HepG2 (cell line): ENCODE results near the gene P3H3. TPM values are rescaled to one million over a fixed set of nuclear protein-coding genes. Genes with fewer than 3 reads are reported as not detected.
A peak's percentile ranks its signal among the peaks of the same experiment; 100 is the strongest.

Source experiments
- AGO2 ChIP-seq: fragments of 200-400 bp; formaldehyde crosslinking; optimal IDR thresholded peaks from 2 replicates; pipeline ENCODE3; 2017; ENCODE audit warnings: mild to moderate bottlenecking, low read depth, low read length, moderate library complexity
- ARID4A ChIP-seq: sonication (generic); formaldehyde crosslinking; IDR thresholded peaks from 2 replicates; pipeline ENCODE4 v1.5.0; 2020; ENCODE audit warnings: mild to moderate bottlenecking, missing genetic modification reagents, borderline replicate concordance
- ATF7 ChIP-seq, 2 experiments: fragments of 450-650 bp in 1 of 2; sonication (generic) in 1 of 2; formaldehyde crosslinking in 1 of 2; IDR thresholded peaks; 2 replicates each; pipeline versions ENCODE4 v1.4.0 to v1.6.1; 2016 to 2020; ENCODE audit warnings: antibody characterized with exemption in 1 of 2, mild to moderate bottlenecking in 1 of 2, missing genetic modification reagents in 1 of 2
- MLLT10 ChIP-seq: sonication (generic); formaldehyde crosslinking; IDR thresholded peaks from 2 replicates; pipeline ENCODE4 v1.4.0; 2020; ENCODE audit warnings: missing genetic modification reagents
- NCOA5 ChIP-seq: sonication (generic); formaldehyde crosslinking; IDR thresholded peaks from 2 replicates; pipeline ENCODE4 v1.4.0; 2020; ENCODE audit warnings: missing genetic modification reagents
- NR2F1 ChIP-seq, 2 experiments: fragments of 450-650 bp in 1 of 2; formaldehyde crosslinking in 1 of 2; IDR thresholded peaks; 2 replicates each; pipeline versions ENCODE4 v1.5.0 to v1.6.1; 2016 to 2020; ENCODE audit warnings: mild to moderate bottlenecking in 1 of 2, missing compliant biosample characterization in 1 of 2, missing genetic modification reagents in 1 of 2, moderate library complexity in 1 of 2
- POLR2A ChIP-seq, 2 experiments: IDR thresholded peaks; 2 replicates each; pipeline ENCODE4 v1.6.1; 2011; ENCODE audit warnings: low read depth in 2 of 2, low read length in 2 of 2, mild to moderate bottlenecking in 1 of 2, moderate library complexity in 1 of 2; ENCODE audit not compliant: insufficient read depth in 1 of 2
- RFX1 ChIP-seq: fragments of 450-650 bp; IDR thresholded peaks from 2 replicates; pipeline ENCODE4 v1.6.1; 2017
- RFXAP ChIP-seq: sonication (generic); formaldehyde crosslinking; IDR thresholded peaks from 2 replicates; pipeline ENCODE4 v1.4.0; 2020; ENCODE audit warnings: missing genetic modification reagents, borderline replicate concordance
- SALL1 ChIP-seq: sonication (generic); formaldehyde crosslinking; IDR thresholded peaks from 2 replicates; pipeline ENCODE4 v1.8.0; 2022; ENCODE audit warnings: mild to moderate bottlenecking, missing genetic modification reagents
- SNAPC2 ChIP-seq: sonication (generic); formaldehyde crosslinking; IDR thresholded peaks from 2 replicates; pipeline ENCODE4 v1.8.1; 2022; ENCODE audit warnings: mild to moderate bottlenecking, missing genetic modification reagents
- SRSF9 ChIP-seq: fragments of 200-400 bp; formaldehyde crosslinking; IDR thresholded peaks from 2 replicates; pipeline ENCODE4 v1.6.1; 2018; ENCODE audit warnings: borderline replicate concordance, mild to moderate bottlenecking, low read depth, low read length; ENCODE audit not compliant: insufficient read depth, poor library complexity, severe bottlenecking
- TEAD3 ChIP-seq: optimal IDR thresholded peaks from 2 replicates; pipeline ENCODE3; 2016; ENCODE audit warnings: borderline replicate concordance
- TMF1 ChIP-seq: sonication (generic); formaldehyde crosslinking; IDR thresholded peaks from 2 replicates; pipeline ENCODE4 v1.8.1; 2022; ENCODE audit warnings: low read depth, missing genetic modification reagents
- ZBTB8A ChIP-seq: sonication (generic); formaldehyde crosslinking; IDR thresholded peaks from 2 replicates; pipeline ENCODE4 v1.4.0; 2020; ENCODE audit warnings: mild to moderate bottlenecking, low read depth, missing genetic modification reagents, borderline replicate concordance
- ZFP90 ChIP-seq: sonication (generic); formaldehyde crosslinking; IDR thresholded peaks from 2 replicates; pipeline ENCODE4 v1.8.0; 2022; ENCODE audit warnings: missing genetic modification reagents, mild to moderate bottlenecking, inconsistent platforms, borderline replicate concordance
- ZKSCAN1 ChIP-seq: fragments of 150-350 bp; IDR thresholded peaks from 2 replicates; pipeline ENCODE4 v1.6.1; 2014; ENCODE audit warnings: low read length
- ZNF350 ChIP-seq: sonication (generic); formaldehyde crosslinking; IDR thresholded peaks from 2 replicates; pipeline ENCODE4 v1.4.0; 2020; ENCODE audit warnings: mild to moderate bottlenecking, low read depth, missing genetic modification reagents, borderline replicate concordance
- ZNF75D ChIP-seq: sonication (generic); formaldehyde crosslinking; IDR thresholded peaks from 2 replicates; pipeline ENCODE4 v1.8.1; 2023; ENCODE audit warnings: missing genetic modification reagents, mild to moderate bottlenecking, borderline replicate concordance
- ZNF772 ChIP-seq: sonication (generic); formaldehyde crosslinking; IDR thresholded peaks from 2 replicates; pipeline ENCODE4 v1.5.0; 2020; ENCODE audit warnings: mild to moderate bottlenecking, missing genetic modification reagents
- ZNF883 ChIP-seq: sonication (generic); formaldehyde crosslinking; IDR thresholded peaks from 2 replicates; pipeline ENCODE4 v1.5.1; 2020; ENCODE audit warnings: mild to moderate bottlenecking, missing genetic modification reagents; ENCODE audit errors: not compliant biosample characterization
- ZSCAN31 ChIP-seq: sonication (generic); formaldehyde crosslinking; IDR thresholded peaks from 2 replicates; pipeline ENCODE4 v1.5.0; 2020; ENCODE audit warnings: low read depth, mild to moderate bottlenecking, missing genetic modification reagents
- polyA plus RNA-seq, 8 experiments: library from polyadenylated mRNA; depleted of rRNA in 3 of 8; stranded (reverse) in 7 of 8; unstranded in 1 of 8; fragments of >200 nt; fragmentation: Illumina TruSeq in 4 of 8; extraction: Trizol in 4 of 8; gene quantifications; 2 replicates each; pipeline versions ENCODE4 v1.2.1 to v1.2.3, GENCODE V29; 2011 to 2016; ENCODE audit warnings: low read depth in 4 of 8, missing spikeins in 1 of 8, mixed read lengths in 1 of 8; ENCODE audit not compliant: insufficient read depth in 1 of 8
- total RNA-seq, 5 experiments: library from RNA; depleted of rRNA; stranded (reverse); fragments of >200 nt; fragmentation: Illumina TruSeq; extraction: Trizol; gene quantifications; 2 replicates each; pipeline ENCODE4 v1.2.3, GENCODE V29; 2016; ENCODE audit warnings: low read depth in 1 of 5
- TF ChIP-seq, protein P1 (sequence below): sonication (generic); formaldehyde crosslinking; conservative IDR thresholded peaks from 2 replicates; pipeline ENCODE4 v1.4.0; 2020; ENCODE audit warnings: missing genetic modification reagents

The P3H3 gene
- total and polyA plus RNA-seq, 2 of the 13 experiments (the other 11 are each of a cell fraction or from before 2014, with no cell fraction given): 20.1 to 20.5 TPM

GRCh38 chr12:6872073-6873048, 44.2 kb downstream of the P3H3 start (continued):
- no peak for TF ChIP-seq ATF7 (IDR thresholded peaks at IDR 0.05)
- no peak; the same call in 1 of the 2 replicates for TF ChIP-seq ATF7 (CRISPR knock-in tag; IDR thresholded peaks at IDR 0.05)
- no peak for TF ChIP-seq MLLT10 (CRISPR knock-in tag)
- TF ChIP-seq ZNF350 (CRISPR knock-in tag): peak; percentile 77
- peak; percentile 68 for TF ChIP-seq ARID4A
- no peak; a peak in 1 of 4 replicates for TF ChIP-seq NR2F1 (CRISPR knock-in tag; IDR thresholded peaks at IDR 0.05)
- TF ChIP-seq RFX1: no peak
- peak; percentile 76; the same call in 1 of the 2 replicates for TF ChIP-seq RFXAP (CRISPR knock-in tag)
- peak; percentile 42; the same call in 1 of the 2 replicates for TF ChIP-seq TMF1 (CRISPR knock-in tag)
- no peak for TF ChIP-seq ZKSCAN1
- TF ChIP-seq SALL1: peak; percentile 73
- no peak for TF ChIP-seq SRSF9
- peak; percentile 79; the same call in 1 of the 2 replicates for TF ChIP-seq SNAPC2 (CRISPR knock-in tag)
- TF ChIP-seq POLR2A (IDR thresholded peaks at IDR 0.05; ENCODE audit: insufficient read depth in 1 of 2, low read depth in 2 of 2, low read length in 2 of 2): no peak; a peak in 1 of 4 replicates
- TF ChIP-seq TEAD3 (CRISPR knock-in tag): peak; percentile 64
- TF ChIP-seq ZNF883 (CRISPR knock-in tag): no peak
- no peak for TF ChIP-seq ZNF772 (CRISPR knock-in tag)
- peak; percentile 94 for TF ChIP-seq AGO2
- TF ChIP-seq ZSCAN31 (CRISPR knock-in tag): peak; percentile 85
- no peak for TF ChIP-seq ZBTB8A (CRISPR knock-in tag)
- no peak for TF ChIP-seq ZNF75D
- TF ChIP-seq, protein P1, sequence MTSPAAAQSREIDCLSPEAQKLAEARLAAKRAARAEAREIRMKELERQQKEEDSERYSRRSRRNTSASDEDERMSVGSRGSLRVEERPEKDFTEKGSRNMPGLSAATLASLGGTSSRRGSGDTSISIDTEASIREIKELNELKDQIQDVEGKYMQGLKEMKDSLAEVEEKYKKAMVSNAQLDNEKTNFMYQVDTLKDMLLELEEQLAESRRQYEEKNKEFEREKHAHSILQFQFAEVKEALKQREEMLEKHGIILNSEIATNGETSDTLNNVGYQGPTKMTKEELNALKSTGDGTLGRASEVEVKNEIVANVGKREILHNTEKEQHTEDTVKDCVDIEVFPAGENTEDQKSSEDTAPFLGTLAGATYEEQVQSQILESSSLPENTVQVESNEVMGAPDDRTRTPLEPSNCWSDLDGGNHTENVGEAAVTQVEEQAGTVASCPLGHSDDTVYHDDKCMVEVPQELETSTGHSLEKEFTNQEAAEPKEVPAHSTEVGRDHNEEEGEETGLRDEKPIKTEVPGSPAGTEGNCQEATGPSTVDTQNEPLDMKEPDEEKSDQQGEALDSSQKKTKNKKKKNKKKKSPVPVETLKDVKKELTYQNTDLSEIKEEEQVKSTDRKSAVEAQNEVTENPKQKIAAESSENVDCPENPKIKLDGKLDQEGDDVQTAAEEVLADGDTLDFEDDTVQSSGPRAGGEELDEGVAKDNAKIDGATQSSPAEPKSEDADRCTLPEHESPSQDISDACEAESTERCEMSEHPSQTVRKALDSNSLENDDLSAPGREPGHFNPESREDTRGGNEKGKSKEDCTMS (CRISPR knock-in tag): no peak
- no peak for TF ChIP-seq ZFP90 (CRISPR knock-in tag)
- no peak for TF ChIP-seq NCOA5 (CRISPR knock-in tag)
